Activated CD8-positive, alpha-beta memory T cell treated with anti-CD3 and anti-CD28 coated beads for 24 hours (primary cell): ENCODE data around the gene PBX1.

ENCODE experiments used
- DNase-seq: peaks from one replicate; pipeline ENCODE4 v3.0.0-alpha.2; 2020

The PBX1 gene

GRCh38 chr1:164564378-164564777 lies 5.4 kb downstream of the PBX1 start:
- DNase-seq, result no peak

- no peak for DNase-seq
These were observed 6.4 kb downstream of the PBX1 start for GRCh38 chr1:164565357-164565756.

- DNase-seq, result no peak
These were observed 8.8 kb downstream of the PBX1 start for GRCh38 chr1:164567774-164568173.

- no peak for DNase-seq
These were observed 10.3 kb downstream of the PBX1 start for GRCh38 chr1:164569241-164569640.

GRCh38 chr1:164569866-164570265 lies 10.9 kb downstream of the PBX1 start:
- no peak for DNase-seq

- DNase-seq, result no peak
These were observed 12.3 kb downstream of the PBX1 start for GRCh38 chr1:164571333-164571732.

- DNase-seq, result no peak
These were observed 16.4 kb downstream of the PBX1 start for GRCh38 chr1:164575356-164575886.

- no peak for DNase-seq
These were observed 17.6 kb downstream of the PBX1 start for GRCh38 chr1:164576291-164577271.

GRCh38 chr1:164577291-164577690 lies 18.3 kb downstream of the PBX1 start:
- no peak for DNase-seq

- DNase-seq, result no peak
These were observed 19.7 kb downstream of the PBX1 start for GRCh38 chr1:164578479-164579200.

- no peak for DNase-seq
These were observed 20.4 kb downstream of the PBX1 start for GRCh38 chr1:164579381-164579780.

- no peak for DNase-seq
These were observed 22.8 kb downstream of the PBX1 start for GRCh38 chr1:164581762-164582161.

GRCh38 chr1:164583196-164583595 lies 24.2 kb downstream of the PBX1 start:
- no peak for DNase-seq

GRCh38 chr1:164583835-164584539 lies 25.0 kb downstream of the PBX1 start:
- DNase-seq, result no peak

- DNase-seq, result no peak
These were observed 27.6 kb downstream of the PBX1 start for GRCh38 chr1:164586591-164586990.

GRCh38 chr1:164587617-164588501 lies 28.9 kb downstream of the PBX1 start:
- DNase-seq, result no peak

- DNase-seq, result no peak
These were observed 29.7 kb downstream of the PBX1 start for GRCh38 chr1:164588516-164589341.

GRCh38 chr1:164589408-164589807 lies 30.4 kb downstream of the PBX1 start:
- no peak for DNase-seq

- no peak for DNase-seq
These were observed 31.1 kb downstream of the PBX1 start for GRCh38 chr1:164589961-164590507.

GRCh38 chr1:164590592-164590991 lies 31.6 kb downstream of the PBX1 start:
- no peak for DNase-seq

- no peak for DNase-seq
These were observed 32.9 kb downstream of the PBX1 start for GRCh38 chr1:164591858-164592257.
